ENCODE results near the gene AGBL1. TPM values are rescaled to one million over a fixed set of nuclear protein-coding genes. Genes with fewer than 3 reads are reported as not detected.

Gene AGBL1
- total and polyA plus RNA-seq, 4 donors: not detected

DNA sequence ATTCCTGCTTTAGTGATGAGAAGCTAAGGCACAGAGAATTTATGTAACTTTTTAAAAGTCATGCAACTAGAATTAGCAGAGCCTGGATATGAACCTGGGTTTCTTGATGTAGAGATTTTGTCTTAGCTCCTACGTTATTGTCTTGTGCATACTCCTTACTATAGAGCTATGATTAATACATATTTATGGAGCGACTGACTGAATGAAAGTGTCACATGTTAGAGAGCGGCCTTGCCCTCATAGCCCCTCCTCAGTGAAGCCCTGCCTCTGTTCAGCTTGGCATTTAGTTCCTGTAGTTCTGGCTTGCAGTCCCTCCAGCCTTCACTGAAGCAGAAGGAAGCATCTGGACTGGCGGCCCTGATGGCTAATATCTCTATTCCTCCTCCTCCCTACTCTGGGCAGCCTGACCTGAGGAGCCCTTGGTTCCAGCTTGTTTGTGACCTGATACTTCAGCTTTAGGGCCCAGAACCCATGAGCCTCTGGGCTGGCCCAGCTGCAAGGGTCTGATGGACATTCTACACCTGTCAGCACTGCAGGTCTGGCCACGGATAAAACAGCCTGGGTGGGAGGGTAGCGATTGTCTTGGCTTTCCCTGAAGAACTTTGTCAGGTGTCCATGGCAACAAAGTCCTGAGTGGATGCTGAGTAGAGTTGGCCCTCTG, 13.4 kb upstream of the AGBL1 start:
- 86% methylated on average over 6 of the region's 6 CpGs for WGBS
- Histone ChIP-seq H3K36me3 (ENCODE audit: control insufficient read depth in 4 of 4, insufficient read depth in 3 of 4, low read depth in 1 of 4, low read length in 3 of 4) (no peaks in the 10 kb centered on the region), H3K9me3 (ENCODE audit: control insufficient read depth in 4 of 4, low read length in 3 of 4) (no peaks in the 10 kb centered on the region), H3K4me3 (ENCODE audit: low read depth in 1 of 3, low read length in 3 of 3) (no peak overlapping the region), H3K9ac (ENCODE audit: low read depth in 1 of 2, low read length in 2 of 2) (no peak overlapping the region), H3K27me3 (ENCODE audit: control insufficient read depth in 4 of 4, insufficient read depth in 4 of 4, low read length in 3 of 4) (no peaks in the 10 kb centered on the region), H3K27ac (ENCODE audit: low read depth in 1 of 2, low read length in 2 of 2) (no peak overlapping the region), H3K4me1 (ENCODE audit: control insufficient read depth in 4 of 4, insufficient read depth in 4 of 4, low read length in 3 of 4) (no peaks in the 10 kb centered on the region)
- no peak for DNase-seq (ENCODE audit: low spot score)
- TF ChIP-seq FOXA1 (IDR thresholded peaks at IDR 0.05) (no peak), SP1 (IDR thresholded peaks at IDR 0.05) (no peak), RAD21 (IDR thresholded peaks at IDR 0.05) (no peak), JUND (IDR thresholded peaks at IDR 0.05) (no peak), RXRA (IDR thresholded peaks at IDR 0.05) (no peak), NR2F2 (IDR thresholded peaks at IDR 0.05) (no peak), YY1 (IDR thresholded peaks at IDR 0.05) (no peak), TAF1 (conservative IDR thresholded peaks at IDR 0.05) (no peak), FOXA2 (IDR thresholded peaks at IDR 0.05) (no peak), HNF4G (IDR thresholded peaks at IDR 0.05) (no peak)
- TF ChIP-seq, protein P1, sequence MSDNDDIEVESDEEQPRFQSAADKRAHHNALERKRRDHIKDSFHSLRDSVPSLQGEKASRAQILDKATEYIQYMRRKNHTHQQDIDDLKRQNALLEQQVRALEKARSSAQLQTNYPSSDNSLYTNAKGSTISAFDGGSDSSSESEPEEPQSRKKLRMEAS (IDR thresholded peaks at IDR 0.05): no peak
- TF ChIP-seq, protein P2, sequence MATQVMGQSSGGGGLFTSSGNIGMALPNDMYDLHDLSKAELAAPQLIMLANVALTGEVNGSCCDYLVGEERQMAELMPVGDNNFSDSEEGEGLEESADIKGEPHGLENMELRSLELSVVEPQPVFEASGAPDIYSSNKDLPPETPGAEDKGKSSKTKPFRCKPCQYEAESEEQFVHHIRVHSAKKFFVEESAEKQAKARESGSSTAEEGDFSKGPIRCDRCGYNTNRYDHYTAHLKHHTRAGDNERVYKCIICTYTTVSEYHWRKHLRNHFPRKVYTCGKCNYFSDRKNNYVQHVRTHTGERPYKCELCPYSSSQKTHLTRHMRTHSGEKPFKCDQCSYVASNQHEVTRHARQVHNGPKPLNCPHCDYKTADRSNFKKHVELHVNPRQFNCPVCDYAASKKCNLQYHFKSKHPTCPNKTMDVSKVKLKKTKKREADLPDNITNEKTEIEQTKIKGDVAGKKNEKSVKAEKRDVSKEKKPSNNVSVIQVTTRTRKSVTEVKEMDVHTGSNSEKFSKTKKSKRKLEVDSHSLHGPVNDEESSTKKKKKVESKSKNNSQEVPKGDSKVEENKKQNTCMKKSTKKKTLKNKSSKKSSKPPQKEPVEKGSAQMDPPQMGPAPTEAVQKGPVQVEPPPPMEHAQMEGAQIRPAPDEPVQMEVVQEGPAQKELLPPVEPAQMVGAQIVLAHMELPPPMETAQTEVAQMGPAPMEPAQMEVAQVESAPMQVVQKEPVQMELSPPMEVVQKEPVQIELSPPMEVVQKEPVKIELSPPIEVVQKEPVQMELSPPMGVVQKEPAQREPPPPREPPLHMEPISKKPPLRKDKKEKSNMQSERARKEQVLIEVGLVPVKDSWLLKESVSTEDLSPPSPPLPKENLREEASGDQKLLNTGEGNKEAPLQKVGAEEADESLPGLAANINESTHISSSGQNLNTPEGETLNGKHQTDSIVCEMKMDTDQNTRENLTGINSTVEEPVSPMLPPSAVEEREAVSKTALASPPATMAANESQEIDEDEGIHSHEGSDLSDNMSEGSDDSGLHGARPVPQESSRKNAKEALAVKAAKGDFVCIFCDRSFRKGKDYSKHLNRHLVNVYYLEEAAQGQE (IDR thresholded peaks at IDR 0.05): no peak
- TF ChIP-seq, protein P3, sequence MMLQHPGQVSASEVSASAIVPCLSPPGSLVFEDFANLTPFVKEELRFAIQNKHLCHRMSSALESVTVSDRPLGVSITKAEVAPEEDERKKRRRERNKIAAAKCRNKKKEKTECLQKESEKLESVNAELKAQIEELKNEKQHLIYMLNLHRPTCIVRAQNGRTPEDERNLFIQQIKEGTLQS (IDR thresholded peaks at IDR 0.05): no peak
- TF ChIP-seq, protein P4, sequence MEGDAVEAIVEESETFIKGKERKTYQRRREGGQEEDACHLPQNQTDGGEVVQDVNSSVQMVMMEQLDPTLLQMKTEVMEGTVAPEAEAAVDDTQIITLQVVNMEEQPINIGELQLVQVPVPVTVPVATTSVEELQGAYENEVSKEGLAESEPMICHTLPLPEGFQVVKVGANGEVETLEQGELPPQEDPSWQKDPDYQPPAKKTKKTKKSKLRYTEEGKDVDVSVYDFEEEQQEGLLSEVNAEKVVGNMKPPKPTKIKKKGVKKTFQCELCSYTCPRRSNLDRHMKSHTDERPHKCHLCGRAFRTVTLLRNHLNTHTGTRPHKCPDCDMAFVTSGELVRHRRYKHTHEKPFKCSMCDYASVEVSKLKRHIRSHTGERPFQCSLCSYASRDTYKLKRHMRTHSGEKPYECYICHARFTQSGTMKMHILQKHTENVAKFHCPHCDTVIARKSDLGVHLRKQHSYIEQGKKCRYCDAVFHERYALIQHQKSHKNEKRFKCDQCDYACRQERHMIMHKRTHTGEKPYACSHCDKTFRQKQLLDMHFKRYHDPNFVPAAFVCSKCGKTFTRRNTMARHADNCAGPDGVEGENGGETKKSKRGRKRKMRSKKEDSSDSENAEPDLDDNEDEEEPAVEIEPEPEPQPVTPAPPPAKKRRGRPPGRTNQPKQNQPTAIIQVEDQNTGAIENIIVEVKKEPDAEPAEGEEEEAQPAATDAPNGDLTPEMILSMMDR (IDR thresholded peaks at IDR 0.05; ENCODE audit: low read depth, low read length, missing input control): no peak
- TF ChIP-seq, protein P5, sequence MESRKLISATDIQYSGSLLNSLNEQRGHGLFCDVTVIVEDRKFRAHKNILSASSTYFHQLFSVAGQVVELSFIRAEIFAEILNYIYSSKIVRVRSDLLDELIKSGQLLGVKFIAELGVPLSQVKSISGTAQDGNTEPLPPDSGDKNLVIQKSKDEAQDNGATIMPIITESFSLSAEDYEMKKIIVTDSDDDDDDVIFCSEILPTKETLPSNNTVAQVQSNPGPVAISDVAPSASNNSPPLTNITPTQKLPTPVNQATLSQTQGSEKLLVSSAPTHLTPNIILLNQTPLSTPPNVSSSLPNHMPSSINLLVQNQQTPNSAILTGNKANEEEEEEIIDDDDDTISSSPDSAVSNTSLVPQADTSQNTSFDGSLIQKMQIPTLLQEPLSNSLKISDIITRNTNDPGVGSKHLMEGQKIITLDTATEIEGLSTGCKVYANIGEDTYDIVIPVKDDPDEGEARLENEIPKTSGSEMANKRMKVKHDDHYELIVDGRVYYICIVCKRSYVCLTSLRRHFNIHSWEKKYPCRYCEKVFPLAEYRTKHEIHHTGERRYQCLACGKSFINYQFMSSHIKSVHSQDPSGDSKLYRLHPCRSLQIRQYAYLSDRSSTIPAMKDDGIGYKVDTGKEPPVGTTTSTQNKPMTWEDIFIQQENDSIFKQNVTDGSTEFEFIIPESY (IDR thresholded peaks at IDR 0.05): no peak

DNA sequence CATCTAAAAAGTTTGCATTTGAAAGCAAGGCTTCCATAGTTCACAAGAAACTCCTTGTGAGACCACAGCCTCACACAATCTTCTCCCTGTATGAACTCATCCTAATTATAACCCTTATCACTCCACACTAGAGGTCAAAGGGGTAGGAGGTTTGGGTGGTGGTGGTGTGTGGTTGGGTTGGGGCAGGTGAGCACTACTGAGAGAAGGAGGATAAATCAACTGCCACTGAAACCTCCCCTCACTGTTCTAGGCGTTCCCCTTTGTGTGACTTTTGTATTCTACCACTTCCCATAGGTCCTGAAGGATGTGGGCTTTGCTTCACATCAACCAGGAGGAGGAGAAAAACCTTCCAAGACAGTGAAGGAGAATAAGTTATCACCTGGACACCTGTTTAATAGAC, 6.4 kb upstream of the AGBL1 start:
- TF ChIP-seq RAD21 (IDR thresholded peaks at IDR 0.05) (no peak), EGR1 (IDR thresholded peaks at IDR 0.05; ENCODE audit: low read depth in 2 of 2) (no peak), RXRA (IDR thresholded peaks at IDR 0.05) (no peak), TAF1 (conservative IDR thresholded peaks at IDR 0.05) (no peak), YY1 (IDR thresholded peaks at IDR 0.05) (no peak), GABPA (IDR thresholded peaks at IDR 0.05 in 1 of 2, conservative IDR thresholded peaks at IDR 0.05 in 1 of 2) (no peak), HNF4G (IDR thresholded peaks at IDR 0.05) (no peak), NR2F2 (IDR thresholded peaks at IDR 0.05) (no peak), FOXA1 (IDR thresholded peaks at IDR 0.05) (no peak), FOXA2 (IDR thresholded peaks at IDR 0.05) (no peak)
- TF ChIP-seq, protein P5 (IDR thresholded peaks at IDR 0.05): no peak
- TF ChIP-seq, protein P2 (IDR thresholded peaks at IDR 0.05): no peak
- WGBS: 62% methylated on average over 1 of the region's 1 CpG
- no peak overlapping the region for H3K4me3 ChIP-seq (ENCODE audit: low read depth in 1 of 3, low read length in 3 of 3)
- H3K9ac ChIP-seq (ENCODE audit: low read depth in 1 of 2, low read length in 2 of 2): no peak overlapping the region
- no peaks in the 10 kb centered on the region for H3K4me1 ChIP-seq (ENCODE audit: control insufficient read depth in 4 of 4, insufficient read depth in 4 of 4, low read length in 3 of 4)
- H3K27ac ChIP-seq (ENCODE audit: low read depth in 1 of 2, low read length in 2 of 2): no peak overlapping the region
- no peaks in the 10 kb centered on the region for H3K36me3 ChIP-seq (ENCODE audit: control insufficient read depth in 4 of 4, insufficient read depth in 3 of 4, low read depth in 1 of 4, low read length in 3 of 4)
- H3K27me3 ChIP-seq (ENCODE audit: control insufficient read depth in 4 of 4, insufficient read depth in 4 of 4, low read length in 3 of 4): no peaks in the 10 kb centered on the region
- H3K9me3 ChIP-seq (ENCODE audit: control insufficient read depth in 4 of 4, low read length in 3 of 4): no peaks in the 10 kb centered on the region
- no peak for DNase-seq (ENCODE audit: low spot score)
